ENCODE data around the gene PVALB.

The PVALB gene

DNA sequence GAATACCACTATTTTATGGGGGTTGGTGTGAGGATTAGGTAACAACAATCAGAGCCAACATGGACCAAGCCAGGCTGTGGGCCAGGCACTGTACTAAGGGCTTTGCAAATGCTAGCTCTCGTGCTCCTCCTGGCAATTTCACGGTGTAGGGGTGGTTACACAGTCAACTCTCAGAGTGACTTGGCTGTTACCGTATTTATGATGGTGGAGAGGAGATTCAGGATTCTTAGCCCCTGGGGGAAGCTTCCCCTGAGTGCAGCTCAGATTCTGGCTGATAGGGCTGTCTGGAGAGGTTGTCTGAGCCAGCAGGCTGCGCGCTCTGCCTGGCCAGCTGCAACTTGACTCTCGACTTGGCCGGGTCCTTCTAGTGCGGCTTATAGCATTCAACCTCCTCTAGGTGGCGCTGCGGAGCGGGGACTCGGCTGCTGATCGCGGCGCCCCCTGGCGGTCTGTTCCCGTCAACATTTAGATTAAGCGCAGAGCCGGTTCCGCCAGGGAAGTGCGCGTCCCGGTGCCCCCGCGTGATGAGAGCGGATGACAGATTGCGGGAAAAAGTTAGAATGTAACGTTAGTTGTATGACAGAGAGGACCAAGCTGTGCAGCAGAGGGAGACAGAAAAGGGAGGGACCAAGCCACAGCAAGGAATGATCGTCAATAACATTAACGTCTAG lies 39.4 kb upstream of the PVALB start:
- Histone ChIP-seq H3K27ac (ENCODE audit: insufficient read depth in 1 of 2, low read depth in 1 of 2, low read length in 2 of 2, poor library complexity in 1 of 2, severe bottlenecking in 2 of 2) (no peak overlapping the region), H3K9me3 (ENCODE audit: control extremely low read depth in 1 of 5, control insufficient read depth in 4 of 5, insufficient read depth in 2 of 5, low read depth in 1 of 5, low read length in 4 of 5) (peaks cover 0 to 4% (median 0%) of the 10 kb centered on the region in 5 experiments), H3K4me1 (ENCODE audit: control extremely low read depth in 1 of 4, control insufficient read depth in 4 of 4, insufficient read depth in 4 of 4, low read length in 3 of 4) (peaks cover 6 to 66% (median 41%) of the 10 kb centered on the region in 4 experiments), H3K4me3 (ENCODE audit: control insufficient read depth in 1 of 7, extremely low read depth in 1 of 7, insufficient read depth in 4 of 7, low read depth in 2 of 7, low read length in 6 of 7) (peak overlapping the region in 4 of 7 experiments; percentile 0 to 59 (median 23)), H3K27me3 (replicated peaks in 2 of 5; ENCODE audit: control insufficient read depth in 4 of 5, insufficient read depth in 5 of 5, low read length in 4 of 5) (peaks cover 0 to 1% (median 0%) of the 10 kb centered on the region in 5 experiments), H3K36me3 (ENCODE audit: control insufficient read depth in 4 of 4, insufficient read depth in 4 of 4, low read length in 3 of 4) (no peaks in the 10 kb centered on the region)
- POLR2A ChIA-PET, result no interaction called here
- DNase-seq, result peak; percentile 89 to 93 (median 91)
- CTCF ChIA-PET, result interaction anchor here (0.6 to 5.2 kb wide), 33 partner anchors 9 to 385 kb away, joined by 3 to 46 read pairs (median 4); no protein-coding TSS in a partner anchor
- WGBS (ENCODE audit: insufficient coverage), result 3% methylated on average over 22 of the region's 30 CpGs

DNA sequence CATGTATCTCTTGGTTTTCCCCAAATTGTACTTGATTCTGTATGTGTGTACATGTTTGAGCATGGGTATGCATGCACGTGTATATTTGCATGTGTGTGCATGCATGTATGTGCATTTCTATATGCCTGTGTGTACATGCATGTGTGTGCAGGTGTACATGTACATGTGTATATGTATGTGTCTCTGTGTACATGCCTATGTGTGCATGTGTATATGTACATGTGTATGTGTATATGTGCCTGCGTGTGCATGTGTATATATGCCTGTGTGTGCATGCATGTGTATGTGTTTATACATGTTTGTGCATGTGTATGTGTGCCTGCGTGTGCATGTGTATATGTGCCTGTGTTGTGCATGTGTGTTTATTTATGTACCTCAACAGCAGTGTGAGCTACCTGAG lies 38.6 kb upstream of the PVALB start:
- peaks cover 0 to 1% (median 0%) of the 10 kb centered on the region in 5 experiments for H3K27me3 ChIP-seq (replicated peaks in 2 of 5; ENCODE audit: control insufficient read depth in 4 of 5, insufficient read depth in 5 of 5, low read length in 4 of 5)
- H3K27ac ChIP-seq (ENCODE audit: insufficient read depth in 1 of 2, low read depth in 1 of 2, low read length in 2 of 2, poor library complexity in 1 of 2, severe bottlenecking in 2 of 2), result no peak overlapping the region
- no peak overlapping the region for H3K4me3 ChIP-seq (ENCODE audit: control insufficient read depth in 1 of 7, extremely low read depth in 1 of 7, insufficient read depth in 4 of 7, low read depth in 2 of 7, low read length in 6 of 7)
- peaks cover 6 to 60% (median 34%) of the 10 kb centered on the region in 4 experiments for H3K4me1 ChIP-seq (ENCODE audit: control extremely low read depth in 1 of 4, control insufficient read depth in 4 of 4, insufficient read depth in 4 of 4, low read length in 3 of 4)
- peaks cover 0 to 4% (median 0%) of the 10 kb centered on the region in 5 experiments for H3K9me3 ChIP-seq (ENCODE audit: control extremely low read depth in 1 of 5, control insufficient read depth in 4 of 5, insufficient read depth in 2 of 5, low read depth in 1 of 5, low read length in 4 of 5)
- CTCF ChIA-PET, result interaction anchor here (0.8 to 5.2 kb wide), 17 partner anchors 10 to 386 kb away, joined by 3 to 46 read pairs (median 4); no protein-coding TSS in a partner anchor
- WGBS (ENCODE audit: insufficient coverage), result 100% methylated on average over 2 of the region's 3 CpGs
- DNase-seq, result no peak
- H3K36me3 ChIP-seq (ENCODE audit: control insufficient read depth in 4 of 4, insufficient read depth in 4 of 4, low read length in 3 of 4), result no peaks in the 10 kb centered on the region
- POLR2A ChIA-PET, result no interaction called here

DNA sequence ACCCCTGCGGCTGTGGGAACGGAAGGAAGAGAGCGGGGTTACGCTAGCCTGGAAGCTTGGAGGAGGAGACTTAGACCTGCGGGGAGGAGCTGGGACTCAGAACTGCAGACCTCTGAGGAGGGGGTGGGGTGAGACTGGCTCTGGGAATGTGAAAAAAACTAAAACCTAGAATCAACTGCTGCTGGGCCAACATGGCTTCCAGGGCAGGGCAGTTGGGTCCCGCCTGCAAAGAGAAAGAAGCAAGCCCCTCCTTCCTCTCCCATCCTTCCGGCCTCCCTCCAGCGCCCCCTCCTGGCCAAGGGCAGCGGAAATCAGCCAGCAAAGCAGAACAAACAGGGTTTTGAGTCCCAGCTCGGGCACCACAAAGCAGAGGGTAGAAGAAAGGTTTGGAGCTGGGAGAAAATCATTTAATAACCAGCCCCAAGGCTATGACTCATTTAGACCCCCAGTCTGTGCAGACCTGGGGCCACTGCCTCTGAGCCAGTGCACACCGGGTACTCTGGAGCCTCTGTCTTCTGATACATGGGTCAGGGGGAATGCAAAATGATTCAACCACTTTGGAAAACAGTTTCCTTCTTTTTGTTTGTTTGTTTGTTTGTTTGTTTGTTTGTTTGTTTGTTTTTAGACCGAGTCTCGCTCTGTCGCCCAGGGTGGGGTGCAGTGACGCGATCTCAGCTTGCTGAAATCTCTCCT lies 36.7 kb upstream of the PVALB start:
- H3K36me3 ChIP-seq (ENCODE audit: control insufficient read depth in 4 of 4, insufficient read depth in 4 of 4, low read length in 3 of 4), result no peaks in the 10 kb centered on the region
- peak overlapping the region; percentile 58 to 83 for H3K27ac ChIP-seq (ENCODE audit: insufficient read depth in 1 of 2, low read depth in 1 of 2, low read length in 2 of 2, poor library complexity in 1 of 2, severe bottlenecking in 2 of 2)
- peak; percentile 87 to 95 (median 92) for DNase-seq
- ChIA-PET CTCF (interaction anchor here (0.6 to 5.2 kb wide), 17 partner anchors 11 to 342 kb away, joined by 3 to 46 read pairs (median 4); no protein-coding TSS in a partner anchor), POLR2A (no interaction called here)
- H3K27me3 ChIP-seq (replicated peaks in 2 of 5; ENCODE audit: control insufficient read depth in 4 of 5, insufficient read depth in 5 of 5, low read length in 4 of 5), result peaks cover 0 to 5% (median 0%) of the 10 kb centered on the region in 5 experiments
- H3K4me1 ChIP-seq (ENCODE audit: control extremely low read depth in 1 of 4, control insufficient read depth in 4 of 4, insufficient read depth in 4 of 4, low read length in 3 of 4), result peaks cover 6 to 41% (median 27%) of the 10 kb centered on the region in 4 experiments
- WGBS (ENCODE audit: insufficient coverage), result 1% methylated on average over 5 of the region's 16 CpGs
- peak overlapping the region in 5 of 7 experiments; percentile 15 to 51 (median 48) for H3K4me3 ChIP-seq (ENCODE audit: control insufficient read depth in 1 of 7, extremely low read depth in 1 of 7, insufficient read depth in 4 of 7, low read depth in 2 of 7, low read length in 6 of 7)
- peaks cover 0 to 4% (median 0%) of the 10 kb centered on the region in 5 experiments for H3K9me3 ChIP-seq (ENCODE audit: control extremely low read depth in 1 of 5, control insufficient read depth in 4 of 5, insufficient read depth in 2 of 5, low read depth in 1 of 5, low read length in 4 of 5)

DNA sequence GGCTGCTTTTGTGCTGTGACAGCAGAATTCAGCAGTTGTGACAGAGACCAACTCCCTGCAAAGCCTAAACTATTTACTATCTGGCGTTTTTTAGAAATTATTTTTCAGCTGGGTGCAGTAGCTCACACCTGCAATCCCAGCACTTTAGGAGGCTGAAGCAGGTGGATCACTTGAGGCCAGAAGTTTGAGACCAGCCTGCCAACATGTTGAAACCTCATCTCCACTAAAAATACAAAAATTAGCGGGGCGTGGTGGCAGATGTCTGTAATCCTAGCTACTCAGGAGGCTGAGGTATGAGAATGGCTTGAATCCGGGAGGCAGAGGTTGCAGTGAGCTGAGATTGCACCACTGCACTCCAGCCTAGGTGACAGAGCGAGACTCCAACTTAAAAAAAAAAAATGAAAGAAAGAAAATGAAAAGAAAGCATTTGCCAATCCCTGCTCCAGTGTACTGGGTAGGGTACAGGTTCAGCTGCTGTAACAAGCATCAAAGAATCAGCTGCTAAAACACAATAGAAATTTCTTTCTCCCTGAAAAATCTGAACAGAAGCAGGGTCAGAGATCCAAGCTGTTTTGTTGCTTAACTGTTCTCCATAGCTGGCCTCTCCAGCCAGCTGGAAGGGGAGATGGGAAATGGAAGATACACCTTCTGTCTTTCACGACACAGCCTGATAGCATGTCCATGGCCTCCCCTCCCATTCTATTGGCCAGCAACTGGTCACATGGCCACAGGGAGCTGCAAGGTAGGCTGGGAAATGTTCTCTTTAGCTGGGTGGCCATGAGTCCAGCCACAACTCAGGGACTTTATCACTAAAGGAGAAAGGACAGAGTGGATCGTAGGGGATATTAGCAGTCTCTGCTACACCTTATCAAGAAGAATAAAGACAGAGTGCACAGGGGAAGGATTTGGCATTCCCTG lies 35.5 kb upstream of the PVALB start:
- no peaks in the 10 kb centered on the region for H3K36me3 ChIP-seq (ENCODE audit: control insufficient read depth in 4 of 4, insufficient read depth in 4 of 4, low read length in 3 of 4)
- no peak overlapping the region for H3K27ac ChIP-seq (ENCODE audit: insufficient read depth in 1 of 2, low read depth in 1 of 2, low read length in 2 of 2, poor library complexity in 1 of 2, severe bottlenecking in 2 of 2)
- 92% methylated on average over 2 of the region's 7 CpGs for WGBS (ENCODE audit: insufficient coverage)
- ChIA-PET POLR2A (no interaction called here), CTCF (interaction anchor here (0.7 to 5.2 kb wide), 18 partner anchors 10 to 305 kb away, joined by 3 to 46 read pairs (median 4); no protein-coding TSS in a partner anchor)
- peaks cover under 1 to 29% (median 27%) of the 10 kb centered on the region in 4 experiments for H3K4me1 ChIP-seq (ENCODE audit: control extremely low read depth in 1 of 4, control insufficient read depth in 4 of 4, insufficient read depth in 4 of 4, low read length in 3 of 4)
- H3K4me3 ChIP-seq (ENCODE audit: control insufficient read depth in 1 of 7, extremely low read depth in 1 of 7, insufficient read depth in 4 of 7, low read depth in 2 of 7, low read length in 6 of 7), result no peak overlapping the region
- H3K9me3 ChIP-seq (ENCODE audit: control extremely low read depth in 1 of 5, control insufficient read depth in 4 of 5, insufficient read depth in 2 of 5, low read depth in 1 of 5, low read length in 4 of 5), result peaks cover 0 to 4% (median 0%) of the 10 kb centered on the region in 5 experiments
- DNase-seq, result no peak
- peaks cover 0 to 5% (median 0%) of the 10 kb centered on the region in 5 experiments for H3K27me3 ChIP-seq (replicated peaks in 2 of 5; ENCODE audit: control insufficient read depth in 4 of 5, insufficient read depth in 5 of 5, low read length in 4 of 5)

DNA sequence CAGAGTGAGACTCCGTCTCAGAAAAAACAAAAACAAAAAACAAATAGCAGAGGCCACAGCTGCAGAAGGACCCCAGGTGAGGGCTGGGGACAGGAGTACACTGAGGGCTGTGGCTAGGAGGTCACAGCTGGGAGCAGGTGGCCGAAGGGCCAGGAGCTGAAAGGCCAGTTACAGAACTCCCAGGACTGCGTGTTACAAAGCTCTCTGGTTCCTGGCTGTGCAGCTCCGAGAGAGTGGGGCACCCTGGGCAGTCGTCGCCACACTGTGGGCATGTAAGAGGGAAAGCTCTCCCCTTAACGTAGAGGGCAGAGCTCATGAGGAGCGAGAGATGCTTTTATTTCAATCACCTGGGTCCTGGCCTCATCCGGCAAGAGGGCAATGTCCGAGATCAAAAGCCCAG lies 33.8 kb upstream of the PVALB start:
- Histone ChIP-seq H3K27me3 (replicated peaks in 2 of 5; ENCODE audit: control insufficient read depth in 4 of 5, insufficient read depth in 5 of 5, low read length in 4 of 5) (peaks cover 0 to 5% (median 0%) of the 10 kb centered on the region in 5 experiments), H3K4me3 (ENCODE audit: control insufficient read depth in 1 of 7, extremely low read depth in 1 of 7, insufficient read depth in 4 of 7, low read depth in 2 of 7, low read length in 6 of 7) (no peak overlapping the region), H3K36me3 (ENCODE audit: control insufficient read depth in 4 of 4, insufficient read depth in 4 of 4, low read length in 3 of 4) (no peaks in the 10 kb centered on the region), H3K9me3 (ENCODE audit: control extremely low read depth in 1 of 5, control insufficient read depth in 4 of 5, insufficient read depth in 2 of 5, low read depth in 1 of 5, low read length in 4 of 5) (peaks cover 0 to 4% (median 0%) of the 10 kb centered on the region in 5 experiments), H3K4me1 (ENCODE audit: control extremely low read depth in 1 of 4, control insufficient read depth in 4 of 4, insufficient read depth in 4 of 4, low read length in 3 of 4) (peaks cover 0 to 18% (median 16%) of the 10 kb centered on the region in 4 experiments), H3K27ac (ENCODE audit: insufficient read depth in 1 of 2, low read depth in 1 of 2, low read length in 2 of 2, poor library complexity in 1 of 2, severe bottlenecking in 2 of 2) (no peak overlapping the region)
- 84% methylated on average over 7 of the region's 10 CpGs for WGBS (ENCODE audit: insufficient coverage)
- no peak for DNase-seq
- POLR2A ChIA-PET, result no interaction called here
- CTCF ChIA-PET, result no interaction called here

DNA sequence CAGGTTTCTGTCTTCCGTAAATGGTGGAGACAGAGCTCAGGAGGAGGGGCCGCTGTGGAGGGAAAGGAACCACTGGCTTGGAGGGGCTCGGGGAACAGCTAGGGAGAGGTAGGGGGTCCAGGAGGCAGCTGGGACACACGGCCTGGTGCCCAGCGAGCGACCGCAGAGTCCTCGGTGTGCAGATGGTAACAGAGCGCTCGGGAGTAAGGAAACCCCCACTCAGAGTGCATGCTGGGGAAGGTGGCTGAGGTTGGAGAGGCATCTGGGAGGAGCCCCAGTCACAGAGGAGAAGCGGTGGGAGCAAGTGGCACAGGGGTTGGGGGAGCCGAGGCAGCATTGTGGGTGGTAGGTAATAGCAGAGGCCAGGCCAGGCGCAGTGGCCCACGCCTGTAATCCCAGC lies 33.2 kb upstream of the PVALB start:
- Histone ChIP-seq H3K27ac (ENCODE audit: insufficient read depth in 1 of 2, low read depth in 1 of 2, low read length in 2 of 2, poor library complexity in 1 of 2, severe bottlenecking in 2 of 2) (no peak overlapping the region), H3K36me3 (ENCODE audit: control insufficient read depth in 4 of 4, insufficient read depth in 4 of 4, low read length in 3 of 4) (no peaks in the 10 kb centered on the region), H3K27me3 (replicated peaks in 2 of 5; ENCODE audit: control insufficient read depth in 4 of 5, insufficient read depth in 5 of 5, low read length in 4 of 5) (peaks cover 0 to 5% (median 0%) of the 10 kb centered on the region in 5 experiments), H3K4me3 (ENCODE audit: control insufficient read depth in 1 of 7, extremely low read depth in 1 of 7, insufficient read depth in 4 of 7, low read depth in 2 of 7, low read length in 6 of 7) (no peak overlapping the region), H3K4me1 (ENCODE audit: control extremely low read depth in 1 of 4, control insufficient read depth in 4 of 4, insufficient read depth in 4 of 4, low read length in 3 of 4) (peaks cover 0 to 18% (median 15%) of the 10 kb centered on the region in 4 experiments), H3K9me3 (ENCODE audit: control extremely low read depth in 1 of 5, control insufficient read depth in 4 of 5, insufficient read depth in 2 of 5, low read depth in 1 of 5, low read length in 4 of 5) (peaks cover 0 to 4% (median 0%) of the 10 kb centered on the region in 5 experiments)
- DNase-seq, result no peak
- CTCF ChIA-PET, result interaction anchor here (1.2 kb wide), 1 partner anchor 269 kb away, joined by 3 read pairs; no protein-coding TSS in a partner anchor
- POLR2A ChIA-PET, result no interaction called here
- WGBS (ENCODE audit: insufficient coverage), result 97% methylated on average over 4 of the region's 14 CpGs

Measured in common myeloid progenitor, CD34-positive (primary cell).